Stimulated activated CD4-positive, alpha-beta T cell treated with anti-CD3 and anti-CD28 coated beads, Interleukin-1b, Interleukin-23, amount 100 ng/mL, for 1 hour (primary cell): Measurements from ENCODE around the gene DMRTC2.

Experiments used
- DNase-seq, 2 donors: peaks; one replicate each; pipeline ENCODE4 v3.0.0-alpha.2; 2020; ENCODE audit warnings: low read depth in 2 of 2

Gene DMRTC2

DNA sequence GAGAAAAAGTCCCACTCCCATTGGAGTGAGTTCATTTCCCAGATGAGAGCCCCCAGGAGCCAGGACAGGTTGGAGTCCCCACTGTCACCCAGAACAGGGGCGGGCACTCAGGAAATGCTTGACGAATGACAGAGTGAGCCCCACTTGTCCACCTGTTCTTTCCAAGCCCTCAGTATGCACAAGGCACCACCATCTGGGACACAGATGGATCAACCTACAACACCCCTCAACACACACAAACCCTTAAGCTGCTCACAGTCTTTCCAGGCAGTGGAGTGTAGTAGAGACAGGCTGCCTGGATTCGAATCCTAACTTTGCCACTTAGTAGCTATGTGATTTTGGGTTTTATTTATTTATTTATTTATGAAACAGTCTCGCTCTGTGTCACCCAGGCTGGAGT, 46.1 kb downstream of the DMRTC2 start:
- DNase-seq: no peak

- DNase-seq: no peak
Observed at GRCh38 chr19:41892173-41892902, 47.5 kb downstream of the DMRTC2 start.

GRCh38 chr19:41893899-41894298, 49.1 kb downstream of the DMRTC2 start:
- no peak for DNase-seq

DNA sequence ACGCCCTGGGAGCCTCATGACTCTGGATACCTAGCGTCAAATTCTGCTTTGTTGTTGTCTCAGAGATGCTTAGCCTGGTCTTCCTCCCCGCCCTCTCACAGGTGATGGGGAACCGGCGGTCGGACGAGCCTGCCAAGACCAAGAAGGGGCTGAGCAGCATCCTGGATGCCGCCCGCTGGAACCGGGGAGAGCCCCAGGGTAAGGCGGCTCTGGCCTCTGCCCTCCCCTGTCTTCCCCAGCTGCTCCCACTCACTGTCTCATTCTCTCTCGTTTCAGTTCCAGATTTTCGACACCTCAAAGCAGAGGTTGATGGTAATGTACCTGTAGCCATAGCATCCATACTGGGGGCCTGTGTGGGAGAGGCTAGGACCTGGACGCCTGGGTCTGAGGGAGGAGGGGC, 49.5 kb downstream of the DMRTC2 start:
- DNase-seq: no peak

DNA sequence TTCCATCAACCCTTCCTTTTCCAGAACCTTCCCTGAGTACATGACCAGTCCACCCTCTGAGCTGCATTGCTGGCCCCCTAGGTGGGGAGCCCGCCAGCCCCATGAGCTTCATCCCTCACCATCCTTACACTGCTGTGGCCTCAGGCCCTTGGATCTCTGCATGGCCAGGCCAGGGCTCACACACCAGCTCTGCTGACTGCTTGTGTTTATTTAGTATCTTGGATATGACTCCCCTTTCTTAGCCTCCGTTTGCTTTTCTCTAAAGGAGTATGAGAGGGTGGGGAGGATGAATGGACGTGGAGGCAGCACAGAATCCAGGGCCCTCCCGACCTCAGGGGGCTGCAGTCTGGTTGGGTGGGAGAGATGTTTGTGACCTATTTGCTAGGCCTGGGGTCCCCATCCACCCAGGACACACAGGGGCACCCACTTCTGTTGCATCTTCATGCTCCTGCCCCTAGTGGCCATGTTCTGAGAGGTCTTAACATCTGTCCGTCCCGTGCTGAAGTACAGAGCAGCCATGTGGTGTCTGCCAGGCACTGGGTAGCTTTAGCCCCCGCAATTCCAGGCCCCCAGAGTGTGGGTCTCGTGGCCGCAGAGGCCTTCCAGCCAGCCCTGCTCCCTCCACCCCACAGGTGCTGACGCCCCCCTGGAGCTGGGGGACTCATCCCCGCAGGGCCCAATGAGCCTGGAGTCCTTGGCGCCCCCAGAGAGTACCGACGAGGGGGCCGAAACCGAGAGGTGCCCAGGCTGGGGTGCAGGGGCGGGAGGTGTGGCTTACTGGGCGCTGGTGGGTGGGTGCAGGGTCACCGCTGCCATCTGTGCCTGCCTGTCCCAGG, 51.1 kb downstream of the DMRTC2 start:
- DNase-seq: no peak

DNA sequence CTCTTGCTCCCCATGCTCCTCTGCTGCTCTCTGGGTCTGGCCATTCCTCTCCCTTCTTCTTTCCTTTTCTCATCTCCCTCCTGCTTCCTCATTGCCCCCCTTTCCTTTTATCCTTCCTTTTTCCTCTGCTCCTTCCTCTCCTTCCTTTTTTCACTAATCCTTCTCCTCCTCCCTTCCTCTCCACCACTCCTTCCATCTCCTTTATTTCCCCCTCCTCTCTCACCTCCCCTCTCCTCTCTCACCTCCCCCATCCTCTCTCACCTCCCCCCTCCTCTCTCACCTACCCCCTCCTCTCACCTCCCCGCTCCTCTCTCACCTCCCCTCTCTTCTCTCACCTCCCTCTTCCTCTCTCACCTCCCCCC, 51.7 kb downstream of the DMRTC2 start:
- DNase-seq: no peak

DNA sequence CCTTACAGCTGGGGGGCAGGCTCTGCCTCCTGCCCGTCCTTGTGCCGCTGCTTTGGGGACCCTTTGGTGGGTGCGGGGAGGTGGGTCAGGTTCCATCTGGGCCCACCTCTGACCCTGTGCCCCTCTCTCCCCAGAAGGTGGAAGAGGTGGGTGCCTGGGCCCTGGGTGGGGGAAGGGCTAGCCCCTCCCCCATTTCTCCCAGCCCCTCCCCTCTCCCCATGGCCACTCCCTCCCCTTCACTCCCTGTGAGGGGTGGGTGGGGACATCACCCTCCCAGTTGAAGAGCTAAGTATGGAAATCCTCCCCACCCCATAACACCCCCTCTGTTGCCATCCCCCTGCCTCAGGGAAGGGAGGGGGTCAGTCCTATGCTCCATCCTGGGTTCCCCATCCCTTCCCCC, 52.3 kb downstream of the DMRTC2 start:
- DNase-seq: no peak

GRCh38 chr19:41897820-41898219, 53.0 kb downstream of the DMRTC2 start:
- no peak for DNase-seq

DNA sequence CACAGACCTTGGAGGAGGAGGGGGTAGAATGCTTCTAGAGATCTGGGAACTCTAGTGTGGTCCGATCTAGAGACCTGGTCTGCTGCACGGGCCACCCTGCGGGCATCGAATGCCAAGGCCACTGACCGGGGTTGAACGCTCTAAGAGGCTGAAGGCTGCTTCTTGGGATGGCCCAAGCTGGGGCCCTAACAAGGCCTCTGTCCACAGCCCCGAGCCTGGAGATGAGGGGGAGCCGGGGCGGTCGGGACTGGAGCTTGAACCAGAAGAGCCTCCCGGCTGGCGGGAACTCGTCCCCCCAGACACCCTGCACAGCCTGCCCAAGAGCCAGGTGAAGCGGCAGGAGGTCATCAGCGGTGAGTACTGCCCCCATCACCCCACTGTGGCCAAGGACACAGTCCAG, 53.4 kb downstream of the DMRTC2 start:
- no peak for DNase-seq
